HCT116 (cell line): ENCODE measurements around the gene SEC14L1. TPM values are rescaled to one million over a fixed set of nuclear protein-coding genes. Genes with fewer than 3 reads are reported as not detected.
A peak's percentile ranks its signal among the peaks of the same experiment; 100 is the strongest.

Experiments used
- ATAC-seq: fragments of 200-7000 bp; cut with Tn5 transposase; 2 replicates; pipeline ENCODE4 v1.9.1; 2020; ENCODE audit warnings: mild to moderate bottlenecking, moderate library complexity
- Bru-seq: library from RNA; stranded (reverse); fragments of 400-500 nt; gene quantifications from one replicate; lab custom pipeline; 2021; lab: Mats Ljungman, UMichigan
- BruChase-seq, 2 experiments: library from RNA; stranded (reverse); fragments of 400-500 nt; gene quantifications; one replicate each; lab custom pipeline; 2021; lab: Mats Ljungman, UMichigan
- BruUV-seq: library from RNA; stranded (reverse); fragments of 400-500 nt; replicated peaks from 2 replicates; lab custom pipeline; 2021; lab: Mats Ljungman, UMichigan
- CTCF ChIA-PET: fragments of 300-600 bp; sonication (Branson Sonifier 250); formaldehyde crosslinking; loops from one replicate; lab custom pipeline; 2021; ENCODE audit warnings: antibody characterized with exemption; lab: Charles Lee
- POLR2A ChIA-PET: fragments of 300-600, 350-600 bp; sonication (Branson Sonifier 250); formaldehyde crosslinking; loops from one replicate; lab custom pipeline; 2021; ENCODE audit warnings: antibody characterized with exemption; lab: Charles Lee
- RAD21 ChIA-PET, 2 experiments: fragments of 300-600 bp; sonication (Branson Sonifier 250); formaldehyde crosslinking; loops; one replicate each; lab custom pipeline; 2023; ENCODE audit warnings: low total read pairs in 2 of 2; ENCODE audit not compliant: uncharacterized antibody in 2 of 2, unreplicated experiment in 2 of 2, low non-redundant PET in 1 of 2; lab: Charles Lee
- DNase-seq: peaks from one replicate; pipeline ENCODE4 v3.0.0-alpha.2; 2010; ENCODE audit warnings: low read depth, low spot score
- H2AFZ ChIP-seq: fragments of 200-600 bp; shearing (Covaris generic), sonication (generic); 2 replicates; pipeline ENCODE4 v1.6.1; 2017; ENCODE audit warnings: low read depth, mixed run types, mixed read lengths, antibody characterized with exemption, low read length; ENCODE audit not compliant: poor library complexity, severe bottlenecking
- H3K27ac ChIP-seq: 2 replicates; pipeline ENCODE4 v1.5.1; 2012; ENCODE audit warnings: low read depth, low read length
- H3K27me3 ChIP-seq: fragments of 200-600 bp; sonication (generic); 2 replicates; pipeline ENCODE4 v1.6.1; 2016; ENCODE audit warnings: mixed run types, low read length, mixed read lengths; ENCODE audit not compliant: insufficient read depth
- H3K36me3 ChIP-seq, 2 experiments: fragments of 200-500 bp in 1 of 2; fragments of 200-600 bp in 1 of 2; sonication (Bioruptor generic) in 1 of 2; sonication (generic) in 1 of 2; 2 replicates each; pipeline versions ENCODE4 v1.5.1 to v1.6.1; 2014 to 2016; ENCODE audit warnings: low read length in 2 of 2, inconsistent platforms in 1 of 2, mixed read lengths in 1 of 2, mixed run types in 1 of 2; ENCODE audit not compliant: insufficient read depth in 2 of 2, control insufficient read depth in 1 of 2
- H3K4me1 ChIP-seq, 2 experiments: fragments of 200-600 bp in 1 of 2; sonication (generic) in 1 of 2; 2 replicates each; pipeline versions ENCODE4 v1.5.1 to v1.6.1; 2012 to 2017; ENCODE audit warnings: low read length in 2 of 2, inconsistent platforms in 1 of 2, mild to moderate bottlenecking in 1 of 2, mixed read lengths in 1 of 2, mixed run types in 1 of 2, moderate library complexity in 1 of 2; ENCODE audit not compliant: insufficient read depth in 2 of 2, control insufficient read depth in 1 of 2
- H3K4me2 ChIP-seq: fragments of 200-600 bp; sonication (generic); 2 replicates; pipeline ENCODE4 v1.6.1; 2017; ENCODE audit warnings: mixed run types, low read length, mixed read lengths
- H3K4me3 ChIP-seq, 2 experiments: fragments of 200-600 bp in 1 of 2; sonication (generic) in 1 of 2; replicated peaks in 1 of 2; 2 replicates each; pipeline ENCODE4 v1.5.1; 2011 to 2016; ENCODE audit warnings: low read length in 2 of 2, control low read depth in 1 of 2, low read depth in 1 of 2, mild to moderate bottlenecking in 1 of 2, mixed read lengths in 1 of 2, mixed run types in 1 of 2
- H3K79me2 ChIP-seq: fragments of 200-600 bp; sonication (generic); 2 replicates; pipeline ENCODE4 v1.6.1; 2017; ENCODE audit warnings: mild to moderate bottlenecking, mixed run types, low read length, moderate library complexity, mixed read lengths; ENCODE audit not compliant: insufficient read depth
- H3K9ac ChIP-seq: fragments of 200-600 bp; sonication (generic); 2 replicates; pipeline ENCODE4 v1.6.1; 2016; ENCODE audit warnings: low read length, mixed read lengths
- H3K9me2 ChIP-seq: fragments of 200-600 bp; sonication (generic), shearing (Covaris generic); 2 replicates; pipeline ENCODE4 v1.6.1; 2017; ENCODE audit warnings: mixed run types, mild to moderate bottlenecking, moderate library complexity; ENCODE audit not compliant: insufficient read depth
- H3K9me3 ChIP-seq, 2 experiments: fragments of 200-500 bp in 1 of 2; fragments of 200-600 bp in 1 of 2; sonication (Bioruptor generic) in 1 of 2; sonication (generic) in 1 of 2; 2 replicates each; pipeline ENCODE4 v1.6.1; 2014 to 2017; ENCODE audit warnings: low read length in 2 of 2, mixed read lengths in 2 of 2, inconsistent platforms in 1 of 2, low read depth in 1 of 2, mild to moderate bottlenecking in 1 of 2, mixed run types in 1 of 2, moderate library complexity in 1 of 2; ENCODE audit not compliant: control insufficient read depth in 1 of 2, insufficient read depth in 1 of 2
- H4K20me1 ChIP-seq: fragments of 200-600 bp; sonication (generic), shearing (Covaris generic); 2 replicates; pipeline ENCODE4 v1.6.1; 2017; ENCODE audit warnings: mixed run types, mild to moderate bottlenecking, moderate library complexity; ENCODE audit not compliant: insufficient read depth
- EGR1 ChIP-seq: IDR thresholded peaks from 2 replicates; pipeline ENCODE4 v1.6.1; 2012; ENCODE audit warnings: low read depth
- POLR2A ChIP-seq: IDR thresholded peaks from 2 replicates; pipeline ENCODE4 v1.7.0; 2011; ENCODE audit warnings: borderline replicate concordance; ENCODE audit not compliant: insufficient read depth, insufficient read length; ENCODE audit errors: extremely low read depth
- RAD21 ChIP-seq: IDR thresholded peaks from 2 replicates; pipeline ENCODE4 v1.6.1; 2012; ENCODE audit warnings: low read depth, mild to moderate bottlenecking
- SIN3A ChIP-seq: IDR thresholded peaks from 2 replicates; pipeline ENCODE4 v1.6.1; 2012; ENCODE audit warnings: low read depth
- SP1 ChIP-seq: IDR thresholded peaks from 2 replicates; pipeline ENCODE4 v1.6.1; 2012; ENCODE audit warnings: low read depth
- ZFX ChIP-seq: fragments of 450-650 bp; IDR thresholded peaks from 2 replicates; pipeline ENCODE4 v1.6.1; 2017
- intact Hi-C: fragments of 100-400 bp; cut with micrococcal nuclease; formaldehyde crosslinking; loops from 2 replicates; pipeline ENCODE4 v1.10.0; 2022
- long read RNA-seq: library from polyadenylated mRNA; unstranded; transcript quantifications from one replicate; pipeline ENCODE4 v2.0.0, GENCODE V29; 2021; ENCODE audit not compliant: unreplicated experiment
- polyA plus RNA-seq: library from polyadenylated mRNA; unstranded; fragments of >200 nt; gene quantifications from 2 replicates; pipeline ENCODE4 v1.2.1, GENCODE V29; 2012; ENCODE audit warnings: missing spikeins
- total RNA-seq: library from RNA; stranded (reverse); gene quantifications from one replicate; pipeline ENCODE4 v1.2.1, GENCODE V29; 2021; ENCODE audit not compliant: unreplicated experiment

Gene SEC14L1
- total RNA-seq, result 59.7 TPM
- polyA plus RNA-seq, result 31.2 and 34.2 TPM in 2 replicates
- Bru-seq, nascent RNA, result percentile 76 among the genes with signal in this experiment
- BruChase-seq, experiment 1, labeled RNA remaining after a 6-hour chase, result percentile 83 among the genes with signal in this experiment
- BruChase-seq, experiment 2, labeled RNA remaining after a 2-hour chase, result percentile 77 among the genes with signal in this experiment
- long read RNA-seq, full-length matches to known transcripts, result 8 of 82 reads
- long read RNA-seq, partial matches to known transcripts, result 47 of 82 reads
- long read RNA-seq, other reads (novel, unspliced or antisense), result 27 of 82 reads

DNA sequence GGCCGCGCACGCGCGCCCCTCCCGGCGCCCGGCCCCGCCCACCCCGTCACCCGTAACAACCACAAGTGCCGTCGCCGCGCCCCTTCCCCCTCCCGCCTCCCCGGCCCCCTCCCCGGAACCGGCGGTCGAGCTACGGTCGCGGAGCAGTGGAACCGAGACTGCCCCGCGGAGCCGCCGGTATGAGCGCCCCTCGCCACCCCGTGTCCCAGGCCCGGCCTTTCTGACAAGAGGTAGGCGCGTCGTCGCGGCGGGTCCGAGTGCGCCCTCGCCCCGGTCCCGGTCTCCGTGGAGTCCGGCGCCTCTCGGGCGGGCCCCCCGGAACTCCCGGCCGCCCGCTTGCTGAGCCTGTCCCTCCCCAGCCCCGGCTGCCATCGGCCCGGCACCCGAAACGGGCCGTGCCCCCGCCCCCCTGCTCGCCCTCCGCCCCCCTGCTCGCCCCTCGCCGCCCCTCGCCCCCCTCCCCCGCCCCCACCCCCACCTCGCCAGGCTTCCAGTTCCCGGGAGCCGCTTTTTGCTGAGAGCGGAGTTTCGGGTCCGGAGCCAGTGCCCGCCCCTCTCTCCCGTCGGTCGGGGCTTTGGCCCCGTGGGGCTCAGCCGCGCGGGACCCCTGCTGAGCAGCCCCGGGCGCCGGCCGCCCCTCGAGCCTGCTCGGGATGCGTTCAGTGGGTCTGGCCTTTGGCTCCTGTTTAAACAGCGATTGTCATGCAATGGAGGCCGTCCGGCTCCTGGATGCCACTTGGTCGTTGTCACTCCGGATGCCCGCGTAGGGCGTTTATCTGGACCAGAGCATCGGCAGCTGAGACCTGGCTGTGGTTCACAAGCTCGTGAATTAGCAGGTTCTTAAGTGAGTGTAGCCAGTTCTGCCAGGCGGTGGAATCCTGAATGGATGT is at the start of gene SEC14L1:
Gene SEC14L1, plus strand, starts transcription at position 92 of the 890 bp plus-strand sequence. CDS start 2,628 bp downstream, outside the sequence.
- H3K9me3 ChIP-seq, result peaks cover 7 to 10% of the 10 kb centered on the region in 2 experiments; a peak in 2 of 4 replicates
- H3K9ac ChIP-seq, result peak within 1 kb of the TSS; percentile 75
- peaks cover 17 to 39% of the 10 kb centered on the region in 2 experiments for H3K4me1 ChIP-seq
- no peak for DNase-seq
- H4K20me1 ChIP-seq, result no peaks in the 10 kb centered on the region
- no peak for TF ChIP-seq SP1
- peak; percentile 22; the same call in 1 of the 2 replicates for TF ChIP-seq SIN3A
- TF ChIP-seq, all 23 proteins: peak for 1
- H3K4me3 ChIP-seq, result peak within 1 kb of the TSS; percentile 72 to 82
- no peak within 1 kb of the TSS for H2AFZ ChIP-seq
- no peaks in the 10 kb centered on the region for H3K27me3 ChIP-seq
- peaks cover 28% of the 10 kb centered on the region for H3K79me2 ChIP-seq
- intact Hi-C loops, result loop anchor here (2.0 kb wide), 1 partner anchor 16 kb away; no protein-coding TSS in a partner anchor
- CTCF ChIA-PET, result interaction anchor here (0.9 to 1.4 kb wide), 5 partner anchors 9 to 67 kb away, joined by 3 to 5 read pairs (median 3); no protein-coding TSS in a partner anchor
- peaks cover 8 to 10% of the 10 kb centered on the region in 2 experiments; a peak in 3 of 4 replicates for H3K36me3 ChIP-seq
- H3K27ac ChIP-seq, result peak within 1 kb of the TSS; percentile 91
- ATAC-seq, result peak; percentile 51
- POLR2A ChIA-PET, result interaction anchor here (0.6 to 2.2 kb wide), 6 partner anchors 10 to 114 kb away, joined by 3 to 19 read pairs (median 6); no protein-coding TSS in a partner anchor
- H3K9me2 ChIP-seq, result no peaks in the 10 kb centered on the region
- BruUV-seq, result no TSS peak
- RAD21 ChIA-PET, result interaction anchor here (0.9 to 1.3 kb wide), 2 partner anchors 16 to 53 kb away, joined by 4 read pairs; no protein-coding TSS in a partner anchor
- peak within 1 kb of the TSS; percentile 90 for H3K4me2 ChIP-seq

DNA sequence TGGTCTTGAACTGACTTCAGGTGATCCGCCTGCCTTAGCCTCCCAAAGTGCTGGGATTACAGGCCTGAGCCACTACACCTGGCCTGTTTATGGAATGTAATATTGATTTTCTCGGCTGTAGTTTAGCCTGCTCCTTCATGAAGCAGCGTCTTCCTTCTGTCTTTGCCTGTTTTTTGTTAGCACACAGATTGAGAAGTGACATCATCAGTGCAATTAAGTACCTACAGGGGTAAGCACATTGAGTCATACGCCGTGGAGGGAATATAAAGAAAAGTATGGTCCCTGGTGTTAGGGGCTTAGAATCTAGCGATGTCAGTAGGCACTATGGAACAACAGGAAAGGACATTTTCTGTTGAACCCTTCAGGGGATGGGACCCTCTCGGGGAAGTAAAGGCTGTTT is 48.7 kb upstream of the SEC14L1 start:
- Histone ChIP-seq H2AFZ (no peak overlapping the region), H3K4me1 (peaks cover 11 to 24% of the 10 kb centered on the region in 2 experiments), H4K20me1 (no peaks in the 10 kb centered on the region; the same call in 1 of the 2 replicates), H3K9ac (no peak overlapping the region), H3K9me3 (no peaks in the 10 kb centered on the region), H3K27me3 (no peaks in the 10 kb centered on the region), H3K27ac (no peak overlapping the region), H3K9me2 (no peaks in the 10 kb centered on the region), H3K36me3 (peaks cover 46 to 63% of the 10 kb centered on the region in 2 experiments; a peak in 3 of 4 replicates), H3K79me2 (peaks cover 70% of the 10 kb centered on the region), H3K4me3 (no peak overlapping the region), H3K4me2 (no peak overlapping the region)
- ATAC-seq (no peak), DNase-seq (no peak)
- no peak for TF ChIP-seq ZFX
- TF ChIP-seq RAD21, result no peak
- no peak for TF ChIP-seq SIN3A
- TF ChIP-seq POLR2A, result no peak
- no peak for TF ChIP-seq EGR1
- RAD21 ChIA-PET, result no interaction called here
- CTCF ChIA-PET, result no interaction called here
- no TSS peak for BruUV-seq
- intact Hi-C loops, result no loop called here
- POLR2A ChIA-PET, result no interaction called here
